K562 (cell line): ENCODE data around the gene WASF2. TPM values are rescaled to one million over a fixed set of nuclear protein-coding genes. Genes with fewer than 3 reads are reported as not detected.

Source experiments
- ARID1B ChIP-seq: fragments of 450-650 bp; IDR thresholded peaks from 2 replicates; pipeline ENCODE4 v1.6.1; 2016; ENCODE audit warnings: antibody characterized with exemption, mild to moderate bottlenecking, inconsistent platforms
- BMI1 ChIP-seq: fragments of 150-350 bp; IDR thresholded peaks from 2 replicates; pipeline ENCODE4 v1.6.1; 2014; ENCODE audit warnings: low read length
- CC2D1A ChIP-seq: fragments of 450-650 bp; IDR thresholded peaks from 2 replicates; pipeline ENCODE4 v1.6.1; 2017; ENCODE audit warnings: mild to moderate bottlenecking
- COPS2 ChIP-seq: fragments of 450-650 bp; conservative IDR thresholded peaks from 2 replicates; pipeline ENCODE4 v1.6.1; 2016; ENCODE audit warnings: mild to moderate bottlenecking, moderate library complexity
- CREM ChIP-seq: IDR thresholded peaks from 2 replicates; pipeline ENCODE4 v1.6.1; 2014; ENCODE audit warnings: antibody characterized with exemption, low read depth
- CTBP1 ChIP-seq: fragments of 450-650 bp; IDR thresholded peaks from 2 replicates; pipeline ENCODE4 v1.6.1; 2016; ENCODE audit warnings: borderline replicate concordance
- ELF4 ChIP-seq: fragments of 450-650 bp; formaldehyde crosslinking; IDR thresholded peaks from 2 replicates; pipeline ENCODE4 v1.4.0; 2022; ENCODE audit warnings: missing genetic modification characterization
- ESRRA ChIP-seq: fragments of 450-650 bp; IDR thresholded peaks from 2 replicates; pipeline ENCODE4 v1.6.1; 2014; ENCODE audit warnings: low read depth, mild to moderate bottlenecking, moderate library complexity, borderline replicate concordance
- GABPA ChIP-seq: fragments of 200-800 bp; sonication (Bioruptor generic); conservative IDR thresholded peaks from 2 replicates; pipeline ENCODE4 v1.6.1; 2016; ENCODE audit warnings: low read depth, missing genetic modification characterization, missing compliant biosample characterization
- JUND ChIP-seq, 2 experiments: IDR thresholded peaks; 2 replicates in 1 of 2; 3 replicates in 1 of 2; pipeline ENCODE4 v1.6.1; 2011; ENCODE audit warnings: borderline replicate concordance in 2 of 2, low read depth in 2 of 2, low read length in 2 of 2, improper control_type of control experiment in 1 of 2, missing biosample characterization in 1 of 2, missing genetic modification characterization in 1 of 2, missing genetic modification reagents in 1 of 2
- KDM5B ChIP-seq: fragments of 200-600 bp; sonication (generic); IDR thresholded peaks from 2 replicates; pipeline ENCODE4 v1.6.1; 2012; ENCODE audit warnings: low read depth, mild to moderate bottlenecking, moderate library complexity, low read length, control low read depth, inconsistent platforms; ENCODE audit not compliant: insufficient replicate concordance
- LCOR ChIP-seq: sonication (generic); formaldehyde crosslinking; IDR thresholded peaks from 2 replicates; pipeline ENCODE4 v1.8.0; 2022; ENCODE audit warnings: mild to moderate bottlenecking, missing genetic modification reagents
- MAZ ChIP-seq, 2 experiments: fragments of 450-650 bp in 1 of 2; sonication (generic) in 1 of 2; formaldehyde crosslinking; IDR thresholded peaks in 1 of 2; conservative IDR thresholded peaks in 1 of 2; 2 replicates each; pipeline versions ENCODE4 v1.4.0 to v1.5.0; 2020; ENCODE audit warnings: mild to moderate bottlenecking in 1 of 2, missing genetic modification reagents in 1 of 2
- MYC ChIP-seq, 2 experiments: fragments of 250-450 bp in 1 of 2; sonication (Bioruptor Pico) in 1 of 2; IDR thresholded peaks; 2 replicates each; pipeline versions ENCODE4 v1.5.1 to v1.6.1; 2012 to 2021; ENCODE audit warnings: low read depth in 2 of 2, borderline replicate concordance in 1 of 2, improper control_type of control experiment in 1 of 2, low read length in 1 of 2, mild to moderate bottlenecking in 1 of 2, moderate library complexity in 1 of 2
- PCBP1 ChIP-seq: fragments of 200-400 bp; formaldehyde crosslinking; IDR thresholded peaks from 2 replicates; pipeline ENCODE4 v1.6.1; 2018; ENCODE audit warnings: mild to moderate bottlenecking, low read depth, low read length; ENCODE audit not compliant: poor library complexity, severe bottlenecking
- PHF21A ChIP-seq: fragments of 450-650 bp; IDR thresholded peaks from 2 replicates; pipeline ENCODE4 v1.6.1; 2017; ENCODE audit warnings: low read depth, borderline replicate concordance
- PKNOX1 ChIP-seq: fragments of 450-650 bp; IDR thresholded peaks from 2 replicates; pipeline ENCODE4 v1.6.1; 2016
- PURB ChIP-seq: sonication (generic); formaldehyde crosslinking; IDR thresholded peaks from 2 replicates; pipeline ENCODE4 v1.9.0; 2021; ENCODE audit warnings: low read depth, mild to moderate bottlenecking, missing genetic modification reagents
- RBM15 ChIP-seq: fragments of 200-400 bp; formaldehyde crosslinking; IDR thresholded peaks from 2 replicates; pipeline ENCODE4 v1.6.1; 2018; ENCODE audit warnings: mild to moderate bottlenecking, low read length, moderate library complexity; ENCODE audit not compliant: insufficient read depth
- RFX1 ChIP-seq: fragments of 450-650 bp; IDR thresholded peaks from 2 replicates; pipeline ENCODE4 v1.6.1; 2016; ENCODE audit warnings: mild to moderate bottlenecking, moderate library complexity
- SNRNP70 ChIP-seq: fragments of 200-400 bp; formaldehyde crosslinking; optimal IDR thresholded peaks from 2 replicates; pipeline ENCODE3; 2017; ENCODE audit warnings: low read depth, low read length
- STAT5A ChIP-seq: IDR thresholded peaks from 2 replicates; pipeline ENCODE4 v1.6.1; 2012; ENCODE audit warnings: low read length, inconsistent platforms, borderline replicate concordance
- TFAM ChIP-seq: fragments of 250-450 bp; sonication (Bioruptor Pico); conservative IDR thresholded peaks from 2 replicates; pipeline ENCODE4 v1.5.0; 2021; ENCODE audit warnings: mild to moderate bottlenecking, moderate library complexity
- ZEB2 ChIP-seq: fragments of 450-650 bp; IDR thresholded peaks from 2 replicates; pipeline ENCODE4 v1.6.1; 2016
- ZNF140 ChIP-seq: fragments of 250-450 bp; sonication (Bioruptor Pico); IDR thresholded peaks from 2 replicates; pipeline ENCODE4 v1.8.0; 2021; ENCODE audit warnings: moderate library complexity, mild to moderate bottlenecking, inconsistent platforms
- ZNF23 ChIP-seq: fragments of 250-450 bp; sonication (Bioruptor Pico); IDR thresholded peaks from 2 replicates; pipeline ENCODE4 v1.4.0; 2020; ENCODE audit warnings: mild to moderate bottlenecking
- ZNF24 ChIP-seq: fragments of 450-650 bp; IDR thresholded peaks from 2 replicates; pipeline ENCODE4 v1.6.1; 2016
- polyA plus RNA-seq, 8 experiments: library from polyadenylated mRNA; depleted of rRNA in 4 of 8; stranded (reverse) in 5 of 8; unstranded in 3 of 8; fragments of >200 nt; fragmentation: Nextera tagmentation in 2 of 8; fragmentation: Illumina TruSeq in 1 of 8; extraction: Ambion mirVana in 2 of 8; extraction: Trizol in 1 of 8; gene quantifications; 2 replicates each; pipeline versions ENCODE4 v1.2.1 to v1.2.3, GENCODE V29; 2011 to 2014; ENCODE audit warnings: inconsistent platforms in 1 of 8, missing spikeins in 1 of 8
- total RNA-seq, 7 experiments: library from RNA; depleted of rRNA in 6 of 7; stranded (reverse); fragments of >200 nt in 6 of 7; fragmentation: Illumina TruSeq in 2 of 7; extraction: Trizol in 2 of 7; gene quantifications; 2 replicates each; pipeline versions ENCODE4 v1.2.1 to v1.2.3, GENCODE V29; 2011 to 2021; ENCODE audit warnings: low replicate concordance in 1 of 7
- TF ChIP-seq, protein P1 (sequence below): sonication (generic); formaldehyde crosslinking; IDR thresholded peaks from 2 replicates; pipeline ENCODE4 v1.8.1; 2023; ENCODE audit warnings: mild to moderate bottlenecking, missing genetic modification reagents

The WASF2 gene
- total and polyA plus RNA-seq, 9 of the 15 experiments (the other 6 are each of a cell fraction or from before 2014, with no cell fraction given), result 8.2 to 163 (median 31.2) TPM

- TF ChIP-seq PHF21A, result peak; percentile 83; the same call in 1 of the 2 replicates
- peak; percentile 36; the same call in 1 of the 2 replicates for TF ChIP-seq CC2D1A
- TF ChIP-seq BMI1, result no peak
- TF ChIP-seq, protein P1, sequence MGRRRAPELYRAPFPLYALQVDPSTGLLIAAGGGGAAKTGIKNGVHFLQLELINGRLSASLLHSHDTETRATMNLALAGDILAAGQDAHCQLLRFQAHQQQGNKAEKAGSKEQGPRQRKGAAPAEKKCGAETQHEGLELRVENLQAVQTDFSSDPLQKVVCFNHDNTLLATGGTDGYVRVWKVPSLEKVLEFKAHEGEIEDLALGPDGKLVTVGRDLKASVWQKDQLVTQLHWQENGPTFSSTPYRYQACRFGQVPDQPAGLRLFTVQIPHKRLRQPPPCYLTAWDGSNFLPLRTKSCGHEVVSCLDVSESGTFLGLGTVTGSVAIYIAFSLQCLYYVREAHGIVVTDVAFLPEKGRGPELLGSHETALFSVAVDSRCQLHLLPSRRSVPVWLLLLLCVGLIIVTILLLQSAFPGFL (CRISPR knock-in tag), result no peak
- no peak for TF ChIP-seq TFAM (CRISPR knock-in tag)
- TF ChIP-seq RBM15, result no peak
- peak; percentile 46 for TF ChIP-seq PKNOX1
- TF ChIP-seq JUND (IDR thresholded peaks at IDR 0.05; ENCODE audit: borderline replicate concordance, low read depth, low read length), result peak; percentile 95
- peak; percentile 92; the same call in 1 of the 3 replicates for TF ChIP-seq JUND (tag; IDR thresholded peaks at IDR 0.05; ENCODE audit: borderline replicate concordance, low read depth, low read length)
- TF ChIP-seq ZEB2, result no peak
- no peak for TF ChIP-seq COPS2
- TF ChIP-seq MYC (IDR thresholded peaks at IDR 0.05; ENCODE audit: low read depth, low read length), result peak; percentile 77
- TF ChIP-seq MYC (CRISPR knock-in tag; IDR thresholded peaks at IDR 0.05; ENCODE audit: borderline replicate concordance, low read depth), result peak; percentile 75; the same call in 1 of the 2 replicates
- no peak for TF ChIP-seq PCBP1
- no peak for TF ChIP-seq ZNF140 (CRISPR knock-in tag)
- peak; percentile 87 for TF ChIP-seq CTBP1
- no peak for TF ChIP-seq STAT5A
- peak; percentile 36; the same call in 1 of the 2 replicates for TF ChIP-seq GABPA (tag)
- TF ChIP-seq ZNF24, result 0 out of 2 replicates have a peak, but pooled peaks have one; percentile 23
- TF ChIP-seq ESRRA, result peak; percentile 99
- peak; percentile 78 for TF ChIP-seq KDM5B
- no peak for TF ChIP-seq RFX1
- TF ChIP-seq MAZ (CRISPR knock-in tag; conservative IDR thresholded peaks at IDR 0.05 in 1 of 2, IDR thresholded peaks at IDR 0.05 in 1 of 2), result peak; percentile 56 to 96
- peak; percentile 92 for TF ChIP-seq CREM
- 0 out of 2 replicates have a peak, but pooled peaks have one; percentile 31 for TF ChIP-seq LCOR (CRISPR knock-in tag)
- TF ChIP-seq PURB, result no peak
- no peak for TF ChIP-seq ZNF23 (CRISPR knock-in tag)
- no peak for TF ChIP-seq SNRNP70
- TF ChIP-seq ARID1B, result peak; percentile 50
- peak; percentile 86 for TF ChIP-seq ELF4
Measured at GRCh38 chr1:27392096-27392777, 97.7 kb downstream of the WASF2 start, which contains the start of gene GPR3 (continued).
